Hepatocyte (in vitro differentiated cells): ENCODE results near the gene RTP3.

Source experiments
- EZH2phosphoT487 ChIP-seq: fragments of 200-600 bp; sonication (generic); IDR thresholded peaks from one replicate; pipeline ENCODE4 v1.6.1; 2018; ENCODE audit warnings: antibody characterized with exemption, mild to moderate bottlenecking, low read depth, moderate library complexity; ENCODE audit not compliant: unreplicated experiment, severe bottlenecking
- TF ChIP-seq, protein P1 (sequence below): fragments of 200-600 bp; sonication (generic); IDR thresholded peaks from 2 replicates; pipeline ENCODE4 v1.5.1; 2016; ENCODE audit warnings: antibody characterized with exemption, mild to moderate bottlenecking; ENCODE audit not compliant: poor library complexity

DNA sequence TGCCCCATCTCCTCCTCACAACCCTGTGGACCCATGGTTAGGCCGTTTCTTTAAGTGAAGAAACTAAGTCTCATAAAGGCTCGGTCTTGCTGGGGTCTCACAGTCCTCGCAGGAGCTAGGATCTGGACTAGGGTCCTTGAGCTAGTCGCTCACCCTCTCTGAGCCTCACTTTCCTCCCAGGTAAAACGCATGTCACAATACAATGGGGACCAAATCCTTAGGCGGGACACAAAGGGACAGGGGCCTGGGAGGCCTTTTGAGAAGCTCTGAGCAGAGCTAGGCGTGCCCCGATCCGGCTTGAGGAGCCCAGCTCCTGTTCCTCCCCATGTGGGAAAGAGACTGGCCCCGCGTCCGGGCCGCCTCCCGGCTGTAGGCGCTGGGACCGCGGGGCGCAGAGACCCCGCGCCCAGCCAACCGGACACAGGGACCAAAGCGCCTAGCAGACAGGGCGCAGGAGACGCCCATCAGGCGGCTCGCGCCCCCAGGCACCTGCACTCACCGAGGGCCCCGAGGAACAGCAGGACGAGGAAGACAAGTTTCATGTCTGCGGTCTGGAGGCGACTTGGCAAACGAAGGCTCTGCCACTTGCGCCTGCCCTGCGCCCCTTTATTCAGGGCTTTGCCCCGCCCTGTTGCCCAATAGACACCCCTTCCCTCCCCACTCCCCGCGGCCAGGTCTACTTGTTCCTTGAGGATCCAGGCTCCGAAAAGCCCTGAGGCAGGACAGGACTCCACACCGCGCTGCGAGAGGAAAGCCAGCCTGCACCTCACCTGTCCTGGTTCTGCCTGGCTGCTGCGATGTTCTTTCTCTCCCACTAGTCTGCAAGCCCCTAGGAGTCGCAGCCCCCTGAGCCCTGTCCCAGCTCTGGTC, 33.2 kb upstream of the RTP3 start, which contains the start of gene LTF:
- TF ChIP-seq, protein P1, sequence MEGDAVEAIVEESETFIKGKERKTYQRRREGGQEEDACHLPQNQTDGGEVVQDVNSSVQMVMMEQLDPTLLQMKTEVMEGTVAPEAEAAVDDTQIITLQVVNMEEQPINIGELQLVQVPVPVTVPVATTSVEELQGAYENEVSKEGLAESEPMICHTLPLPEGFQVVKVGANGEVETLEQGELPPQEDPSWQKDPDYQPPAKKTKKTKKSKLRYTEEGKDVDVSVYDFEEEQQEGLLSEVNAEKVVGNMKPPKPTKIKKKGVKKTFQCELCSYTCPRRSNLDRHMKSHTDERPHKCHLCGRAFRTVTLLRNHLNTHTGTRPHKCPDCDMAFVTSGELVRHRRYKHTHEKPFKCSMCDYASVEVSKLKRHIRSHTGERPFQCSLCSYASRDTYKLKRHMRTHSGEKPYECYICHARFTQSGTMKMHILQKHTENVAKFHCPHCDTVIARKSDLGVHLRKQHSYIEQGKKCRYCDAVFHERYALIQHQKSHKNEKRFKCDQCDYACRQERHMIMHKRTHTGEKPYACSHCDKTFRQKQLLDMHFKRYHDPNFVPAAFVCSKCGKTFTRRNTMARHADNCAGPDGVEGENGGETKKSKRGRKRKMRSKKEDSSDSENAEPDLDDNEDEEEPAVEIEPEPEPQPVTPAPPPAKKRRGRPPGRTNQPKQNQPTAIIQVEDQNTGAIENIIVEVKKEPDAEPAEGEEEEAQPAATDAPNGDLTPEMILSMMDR: no peak
- TF ChIP-seq EZH2phosphoT487: no peak
